PC-9 (cell line): ENCODE results near the gene OR8D2.
"Not testable (repeated sequence)": the region's sequence is repeated elsewhere in the genome, so short reads cannot be mapped to it uniquely, and the experiment has no call there.

Experiments used
- EZH2 ChIP-seq: fragments of 200-600 bp; sonication (generic); IDR thresholded peaks from 2 replicates; pipeline ENCODE4 v1.8.0; 2017; ENCODE audit warnings: antibody characterized with exemption, low read depth
- TF ChIP-seq, protein P1 (sequence below): fragments of 200-600 bp; sonication (generic); conservative IDR thresholded peaks from 2 replicates; pipeline ENCODE4 v1.6.1; 2017; ENCODE audit warnings: mixed run types, antibody characterized with exemption, mild to moderate bottlenecking, moderate library complexity

DNA sequence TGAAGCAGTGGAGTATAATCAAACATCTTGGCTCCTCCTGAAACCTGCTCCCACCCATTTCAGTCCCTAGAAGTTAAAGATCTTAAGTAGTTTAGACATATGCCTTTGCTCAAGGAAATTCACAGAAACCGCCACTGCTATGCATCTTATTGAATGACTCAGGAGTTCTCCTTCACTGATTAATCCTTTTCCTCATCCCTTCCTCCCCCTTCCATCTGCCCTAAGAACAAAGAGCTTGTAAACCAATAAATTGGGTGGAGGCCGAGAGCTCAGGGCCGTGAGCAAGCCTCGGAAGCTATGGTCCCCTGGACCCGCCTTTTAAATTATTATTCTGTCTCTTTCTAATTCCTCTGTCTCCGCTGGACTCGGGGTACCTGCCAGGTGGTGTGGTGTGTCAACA, 49.1 kb downstream of the OR8D2 start:
- TF ChIP-seq, protein P1, sequence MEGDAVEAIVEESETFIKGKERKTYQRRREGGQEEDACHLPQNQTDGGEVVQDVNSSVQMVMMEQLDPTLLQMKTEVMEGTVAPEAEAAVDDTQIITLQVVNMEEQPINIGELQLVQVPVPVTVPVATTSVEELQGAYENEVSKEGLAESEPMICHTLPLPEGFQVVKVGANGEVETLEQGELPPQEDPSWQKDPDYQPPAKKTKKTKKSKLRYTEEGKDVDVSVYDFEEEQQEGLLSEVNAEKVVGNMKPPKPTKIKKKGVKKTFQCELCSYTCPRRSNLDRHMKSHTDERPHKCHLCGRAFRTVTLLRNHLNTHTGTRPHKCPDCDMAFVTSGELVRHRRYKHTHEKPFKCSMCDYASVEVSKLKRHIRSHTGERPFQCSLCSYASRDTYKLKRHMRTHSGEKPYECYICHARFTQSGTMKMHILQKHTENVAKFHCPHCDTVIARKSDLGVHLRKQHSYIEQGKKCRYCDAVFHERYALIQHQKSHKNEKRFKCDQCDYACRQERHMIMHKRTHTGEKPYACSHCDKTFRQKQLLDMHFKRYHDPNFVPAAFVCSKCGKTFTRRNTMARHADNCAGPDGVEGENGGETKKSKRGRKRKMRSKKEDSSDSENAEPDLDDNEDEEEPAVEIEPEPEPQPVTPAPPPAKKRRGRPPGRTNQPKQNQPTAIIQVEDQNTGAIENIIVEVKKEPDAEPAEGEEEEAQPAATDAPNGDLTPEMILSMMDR, result not testable (repeated sequence)
- not testable (repeated sequence) for TF ChIP-seq EZH2
